ENCODE results near the gene OR2A12. TPM values are rescaled to one million over a fixed set of nuclear protein-coding genes. Genes with fewer than 3 reads are reported as not detected.

OR2A12 gene
- total RNA-seq, 1 donor from 2014 or later, result not detected

GRCh38 chr7:144069511-144069910, 16.6 kb upstream of the OR2A12 start, which contains the start of gene OR2A25:
TSS of gene OR2A25 (plus strand) at chr7:144069811. CDS start at chr7:144074220, 4,409 bp downstream.
- Histone ChIP-seq H3K27me3 (ENCODE audit: control insufficient read depth in 3 of 3, insufficient read depth in 3 of 3, low read length in 3 of 3) (no peaks in the 10 kb centered on the region), H3K9ac (ENCODE audit: low read depth in 1 of 3, low read length in 3 of 3) (no peak within 1 kb of the TSS)

GRCh38 chr7:144069953-144070352, 16.1 kb upstream of the OR2A12 start:
- Histone ChIP-seq H3K36me3 (ENCODE audit: control insufficient read depth in 3 of 3, insufficient read depth in 3 of 3, low read length in 3 of 3) (no peaks in the 10 kb centered on the region), H3K4me3 (ENCODE audit: low read length in 3 of 3) (no peak overlapping the region), H3K27me3 (ENCODE audit: control insufficient read depth in 3 of 3, insufficient read depth in 3 of 3, low read length in 3 of 3) (no peaks in the 10 kb centered on the region), H3K27ac (ENCODE audit: low read depth, low read length) (no peak overlapping the region), H3K9ac (ENCODE audit: low read depth in 1 of 3, low read length in 3 of 3) (no peak overlapping the region), H3K9me3 (ENCODE audit: control insufficient read depth in 3 of 3, low read length in 3 of 3) (no peaks in the 10 kb centered on the region), H3K4me1 (ENCODE audit: control insufficient read depth in 3 of 3, insufficient read depth in 3 of 3, low read length in 3 of 3) (no peaks in the 10 kb centered on the region)

More at GRCh38 chr7:144069511-144069910, 16.6 kb upstream of the OR2A12 start, which contains the start of gene OR2A25:
- no peaks in the 10 kb centered on the region for H3K36me3 ChIP-seq (ENCODE audit: control insufficient read depth in 3 of 3, insufficient read depth in 3 of 3, low read length in 3 of 3)
- no peaks in the 10 kb centered on the region for H3K9me3 ChIP-seq (ENCODE audit: control insufficient read depth in 3 of 3, low read length in 3 of 3)
- no peak within 1 kb of the TSS for H3K4me3 ChIP-seq (ENCODE audit: low read length in 3 of 3)
- H3K27ac ChIP-seq (ENCODE audit: low read depth, low read length), result no peak within 1 kb of the TSS
- no peaks in the 10 kb centered on the region for H3K4me1 ChIP-seq (ENCODE audit: control insufficient read depth in 3 of 3, insufficient read depth in 3 of 3, low read length in 3 of 3)

GRCh38 chr7:144074374-144074773, 11.7 kb upstream of the OR2A12 start:
- Histone ChIP-seq H3K4me1 (ENCODE audit: control insufficient read depth in 3 of 3, insufficient read depth in 3 of 3, low read length in 3 of 3) (no peaks in the 10 kb centered on the region), H3K27me3 (ENCODE audit: control insufficient read depth in 3 of 3, insufficient read depth in 3 of 3, low read length in 3 of 3) (no peaks in the 10 kb centered on the region), H3K4me3 (ENCODE audit: low read length in 3 of 3) (no peak overlapping the region), H3K9me3 (ENCODE audit: control insufficient read depth in 3 of 3, low read length in 3 of 3) (no peaks in the 10 kb centered on the region), H3K36me3 (ENCODE audit: control insufficient read depth in 3 of 3, insufficient read depth in 3 of 3, low read length in 3 of 3) (no peaks in the 10 kb centered on the region), H3K9ac (ENCODE audit: low read depth in 1 of 3, low read length in 3 of 3) (no peak overlapping the region), H3K27ac (ENCODE audit: low read depth, low read length) (no peak overlapping the region)

- Histone ChIP-seq H3K9ac (ENCODE audit: low read depth in 1 of 3, low read length in 3 of 3) (no peak overlapping the region), H3K27me3 (ENCODE audit: control insufficient read depth in 3 of 3, insufficient read depth in 3 of 3, low read length in 3 of 3) (no peaks in the 10 kb centered on the region), H3K36me3 (ENCODE audit: control insufficient read depth in 3 of 3, insufficient read depth in 3 of 3, low read length in 3 of 3) (no peaks in the 10 kb centered on the region), H3K9me3 (ENCODE audit: control insufficient read depth in 3 of 3, low read length in 3 of 3) (no peaks in the 10 kb centered on the region), H3K27ac (ENCODE audit: low read depth, low read length) (no peak overlapping the region), H3K4me3 (ENCODE audit: low read length in 3 of 3) (no peak overlapping the region), H3K4me1 (ENCODE audit: control insufficient read depth in 3 of 3, insufficient read depth in 3 of 3, low read length in 3 of 3) (no peaks in the 10 kb centered on the region)
Measured at GRCh38 chr7:144086730-144087129, 652 bp downstream of the OR2A12 start.

GRCh38 chr7:144087230-144087629, 1.2 kb downstream of the OR2A12 start:
- no peak overlapping the region for H3K4me3 ChIP-seq (ENCODE audit: low read length in 3 of 3)
- H3K27me3 ChIP-seq (ENCODE audit: control insufficient read depth in 3 of 3, insufficient read depth in 3 of 3, low read length in 3 of 3), result no peaks in the 10 kb centered on the region
- H3K9me3 ChIP-seq (ENCODE audit: control insufficient read depth in 3 of 3, low read length in 3 of 3), result no peaks in the 10 kb centered on the region
- H3K27ac ChIP-seq (ENCODE audit: low read depth, low read length), result no peak overlapping the region
- no peaks in the 10 kb centered on the region for H3K36me3 ChIP-seq (ENCODE audit: control insufficient read depth in 3 of 3, insufficient read depth in 3 of 3, low read length in 3 of 3)
- no peaks in the 10 kb centered on the region for H3K4me1 ChIP-seq (ENCODE audit: control insufficient read depth in 3 of 3, insufficient read depth in 3 of 3, low read length in 3 of 3)
- H3K9ac ChIP-seq (ENCODE audit: low read depth in 1 of 3, low read length in 3 of 3), result no peak overlapping the region

GRCh38 chr7:144090667-144091066, 4.6 kb downstream of the OR2A12 start:
- no peak overlapping the region for H3K4me3 ChIP-seq (ENCODE audit: low read length in 3 of 3)
- peaks cover 0 to 3% (median 0%) of the 10 kb centered on the region in 3 donors for H3K27me3 ChIP-seq (ENCODE audit: control insufficient read depth in 3 of 3, insufficient read depth in 3 of 3, low read length in 3 of 3)

GRCh38 chr7:144098776-144099175, 12.7 kb downstream of the OR2A12 start:
- no peaks in the 10 kb centered on the region for H3K9me3 ChIP-seq (ENCODE audit: control insufficient read depth in 3 of 3, low read length in 3 of 3)
- no peak overlapping the region for H3K9ac ChIP-seq (ENCODE audit: low read depth in 1 of 3, low read length in 3 of 3)
- no peaks in the 10 kb centered on the region for H3K4me1 ChIP-seq (ENCODE audit: control insufficient read depth in 3 of 3, insufficient read depth in 3 of 3, low read length in 3 of 3)
- no peak overlapping the region for H3K4me3 ChIP-seq (ENCODE audit: low read length in 3 of 3)
- H3K36me3 ChIP-seq (ENCODE audit: control insufficient read depth in 3 of 3, insufficient read depth in 3 of 3, low read length in 3 of 3), result no peaks in the 10 kb centered on the region
- peaks cover 0 to 3% (median 0%) of the 10 kb centered on the region in 3 donors for H3K27me3 ChIP-seq (ENCODE audit: control insufficient read depth in 3 of 3, insufficient read depth in 3 of 3, low read length in 3 of 3)
- no peak overlapping the region for H3K27ac ChIP-seq (ENCODE audit: low read depth, low read length)

More at GRCh38 chr7:144090667-144091066, 4.6 kb downstream of the OR2A12 start:
- no peak overlapping the region for H3K9ac ChIP-seq (ENCODE audit: low read depth in 1 of 3, low read length in 3 of 3)
- H3K27ac ChIP-seq (ENCODE audit: low read depth, low read length), result no peak overlapping the region
- no peaks in the 10 kb centered on the region for H3K36me3 ChIP-seq (ENCODE audit: control insufficient read depth in 3 of 3, insufficient read depth in 3 of 3, low read length in 3 of 3)
- H3K4me1 ChIP-seq (ENCODE audit: control insufficient read depth in 3 of 3, insufficient read depth in 3 of 3, low read length in 3 of 3), result no peaks in the 10 kb centered on the region
- H3K9me3 ChIP-seq (ENCODE audit: control insufficient read depth in 3 of 3, low read length in 3 of 3), result no peaks in the 10 kb centered on the region

- Histone ChIP-seq H3K27me3 (ENCODE audit: control insufficient read depth in 3 of 3, insufficient read depth in 3 of 3, low read length in 3 of 3) (no peaks in the 10 kb centered on the region), H3K36me3 (ENCODE audit: control insufficient read depth in 3 of 3, insufficient read depth in 3 of 3, low read length in 3 of 3) (no peaks in the 10 kb centered on the region), H3K9ac (ENCODE audit: low read depth in 1 of 3, low read length in 3 of 3) (no peak overlapping the region), H3K4me1 (ENCODE audit: control insufficient read depth in 3 of 3, insufficient read depth in 3 of 3, low read length in 3 of 3) (no peaks in the 10 kb centered on the region), H3K9me3 (ENCODE audit: control insufficient read depth in 3 of 3, low read length in 3 of 3) (no peaks in the 10 kb centered on the region), H3K27ac (ENCODE audit: low read depth, low read length) (no peak overlapping the region), H3K4me3 (ENCODE audit: low read length in 3 of 3) (no peak overlapping the region)
Measured at GRCh38 chr7:144100607-144101006, 14.5 kb downstream of the OR2A12 start.

GRCh38 chr7:144102041-144102440, 16.0 kb downstream of the OR2A12 start:
- no peaks in the 10 kb centered on the region for H3K4me1 ChIP-seq (ENCODE audit: control insufficient read depth in 3 of 3, insufficient read depth in 3 of 3, low read length in 3 of 3)
- no peak overlapping the region for H3K9ac ChIP-seq (ENCODE audit: low read depth in 1 of 3, low read length in 3 of 3)
- no peaks in the 10 kb centered on the region for H3K36me3 ChIP-seq (ENCODE audit: control insufficient read depth in 3 of 3, insufficient read depth in 3 of 3, low read length in 3 of 3)
- no peak overlapping the region for H3K4me3 ChIP-seq (ENCODE audit: low read length in 3 of 3)
- no peaks in the 10 kb centered on the region for H3K9me3 ChIP-seq (ENCODE audit: control insufficient read depth in 3 of 3, low read length in 3 of 3)
- H3K27me3 ChIP-seq (ENCODE audit: control insufficient read depth in 3 of 3, insufficient read depth in 3 of 3, low read length in 3 of 3), result no peaks in the 10 kb centered on the region
- no peak overlapping the region for H3K27ac ChIP-seq (ENCODE audit: low read depth, low read length)

GRCh38 chr7:144105211-144105610, 19.1 kb downstream of the OR2A12 start:
- no peak overlapping the region for H3K4me3 ChIP-seq (ENCODE audit: low read length in 3 of 3)
- no peaks in the 10 kb centered on the region for H3K4me1 ChIP-seq (ENCODE audit: control insufficient read depth in 3 of 3, insufficient read depth in 3 of 3, low read length in 3 of 3)
- H3K27me3 ChIP-seq (ENCODE audit: control insufficient read depth in 3 of 3, insufficient read depth in 3 of 3, low read length in 3 of 3), result no peaks in the 10 kb centered on the region
- no peaks in the 10 kb centered on the region for H3K9me3 ChIP-seq (ENCODE audit: control insufficient read depth in 3 of 3, low read length in 3 of 3)
- H3K9ac ChIP-seq (ENCODE audit: low read depth in 1 of 3, low read length in 3 of 3), result no peak overlapping the region
- no peak overlapping the region for H3K27ac ChIP-seq (ENCODE audit: low read depth, low read length)
- H3K36me3 ChIP-seq (ENCODE audit: control insufficient read depth in 3 of 3, insufficient read depth in 3 of 3, low read length in 3 of 3), result no peaks in the 10 kb centered on the region

GRCh38 chr7:144109283-144109682, 23.2 kb downstream of the OR2A12 start, which contains the start of gene OR2A2:
TSS of gene OR2A2 (plus strand) at chr7:144109583. CDS start at chr7:144109583, 0 bp downstream.
- Histone ChIP-seq H3K27ac (ENCODE audit: low read depth, low read length) (no peak within 1 kb of the TSS), H3K9ac (ENCODE audit: low read depth in 1 of 3, low read length in 3 of 3) (no peak within 1 kb of the TSS), H3K9me3 (ENCODE audit: control insufficient read depth in 3 of 3, low read length in 3 of 3) (no peaks in the 10 kb centered on the region), H3K27me3 (ENCODE audit: control insufficient read depth in 3 of 3, insufficient read depth in 3 of 3, low read length in 3 of 3) (no peaks in the 10 kb centered on the region), H3K36me3 (ENCODE audit: control insufficient read depth in 3 of 3, insufficient read depth in 3 of 3, low read length in 3 of 3) (no peaks in the 10 kb centered on the region), H3K4me1 (ENCODE audit: control insufficient read depth in 3 of 3, insufficient read depth in 3 of 3, low read length in 3 of 3) (no peaks in the 10 kb centered on the region), H3K4me3 (ENCODE audit: low read length in 3 of 3) (no peak within 1 kb of the TSS)

Measured in skeletal muscle tissue (tissue), 4 donors.